ENCODE data around the gene MKRN2OS.

- TF ChIP-seq CTCF (IDR thresholded peaks at IDR 0.05) = no peak
- TF ChIP-seq POLR2A (IDR thresholded peaks at IDR 0.05) = no peak
- TF ChIP-seq POLR2AphosphoS5 (IDR thresholded peaks at IDR 0.05) = no peak
These were observed 11.0 kb upstream of the MKRN2OS start for GRCh38 chr3:12556314-12556689.

All from upper lobe of left lung (tissue), 4 donors.